Measurements from ENCODE around the gene PROM2.

Gene PROM2

DNA sequence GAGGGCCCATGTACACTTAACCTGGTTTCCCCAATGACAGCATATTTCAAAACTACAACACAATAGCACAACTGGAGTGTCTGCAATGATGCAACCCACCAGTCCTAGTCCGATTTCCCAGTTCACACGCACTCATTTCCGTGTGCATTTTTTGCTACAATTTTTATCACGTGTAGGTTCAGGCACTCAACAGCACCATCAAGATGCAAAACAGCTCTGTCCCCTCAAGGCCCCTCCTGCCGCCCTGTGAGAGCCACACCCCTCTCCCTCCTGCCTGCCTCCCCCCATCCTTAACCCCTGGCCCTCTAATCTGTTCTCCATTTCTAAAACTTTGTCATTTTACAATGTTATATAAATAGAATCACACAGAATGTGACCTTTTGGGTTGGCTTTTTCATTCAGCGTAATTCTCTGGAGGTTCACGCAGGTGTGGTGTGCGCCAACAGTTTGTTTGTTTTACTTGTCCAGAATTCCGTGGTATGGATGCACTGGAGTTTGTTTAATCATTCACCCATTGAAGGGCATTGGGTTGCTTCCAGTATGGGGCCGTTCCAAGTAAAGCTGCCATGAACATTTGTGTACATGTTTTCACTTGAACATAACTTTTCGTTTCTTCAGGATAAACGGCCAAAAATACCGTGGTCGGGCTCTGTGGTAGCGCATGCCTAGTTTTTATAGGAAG lies 31.3 kb downstream of the PROM2 start:
- DNase-seq (ENCODE audit: low spot score) (no peak), FAIRE-seq (no peak)

DNA sequence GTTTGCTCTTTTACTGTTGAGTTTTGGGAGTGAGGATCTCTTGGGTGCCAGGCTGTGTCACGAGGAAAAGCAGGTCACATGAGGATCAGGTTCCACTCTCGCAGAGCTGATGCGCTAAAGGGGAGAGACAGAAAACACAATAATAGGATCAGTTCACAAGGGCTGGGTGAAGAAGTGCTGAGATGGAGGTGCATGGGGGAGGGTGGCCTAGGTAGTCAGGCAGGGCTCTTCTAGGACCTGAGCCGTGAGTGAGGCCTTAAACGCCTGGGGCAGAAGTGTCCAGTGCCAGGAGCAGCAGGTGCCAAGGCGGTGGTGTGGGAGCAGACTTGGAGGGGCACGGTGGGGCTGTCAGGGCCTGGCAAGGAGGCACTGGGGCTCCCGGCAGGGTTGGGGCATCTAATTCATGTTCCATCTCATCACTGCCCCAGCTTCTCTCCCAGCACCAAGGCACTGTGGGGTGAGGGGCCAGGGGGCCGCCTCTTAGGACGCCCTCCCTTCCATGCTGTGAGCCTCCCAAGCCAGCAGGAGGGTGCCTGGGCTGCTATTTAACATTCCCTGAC lies 32.2 kb downstream of the PROM2 start:
- FAIRE-seq (peak; percentile 5), DNase-seq (ENCODE audit: low spot score) (no peak)

DNA sequence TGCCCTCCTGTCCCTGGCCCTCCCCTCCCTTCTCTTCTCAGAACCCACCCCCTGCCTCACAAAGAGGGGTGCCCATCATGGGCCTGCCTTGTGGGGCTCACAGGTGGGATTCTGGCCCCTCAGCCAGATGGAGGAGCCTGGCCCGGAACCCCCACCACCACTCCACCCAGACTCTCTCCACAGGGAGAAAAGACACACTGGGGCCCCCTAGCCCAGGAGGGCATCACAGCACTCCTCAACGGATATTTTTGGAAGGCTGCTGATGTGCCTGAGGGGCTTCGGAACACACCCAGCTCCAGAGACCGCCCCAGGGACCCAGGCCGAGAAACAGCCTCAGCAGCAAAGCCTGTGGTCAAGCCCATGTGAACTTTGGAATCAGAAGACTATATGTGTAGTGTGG lies 32.8 kb downstream of the PROM2 start:
- FAIRE-seq (no peak), DNase-seq (ENCODE audit: low spot score) (no peak)

DNA sequence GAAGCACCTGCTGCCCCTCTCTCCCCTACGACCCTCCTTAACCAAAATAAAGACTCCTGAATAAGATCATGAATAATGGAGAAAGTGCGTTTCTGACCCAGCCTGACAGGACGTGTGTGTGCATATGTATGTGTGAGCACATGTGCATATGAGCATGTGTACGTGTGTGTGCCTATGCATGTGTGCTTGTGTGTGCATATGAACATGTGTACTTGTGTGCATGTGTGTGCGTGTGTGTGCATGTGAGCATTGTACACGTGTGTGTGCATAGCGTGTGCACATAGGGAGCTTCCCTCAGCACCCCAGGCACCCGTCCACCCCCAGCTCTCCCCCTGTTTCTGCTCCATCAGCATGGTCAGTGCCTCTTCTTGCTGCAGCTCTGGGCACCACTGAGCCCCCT lies 33.6 kb downstream of the PROM2 start:
- FAIRE-seq, result peak; percentile 94

DNA sequence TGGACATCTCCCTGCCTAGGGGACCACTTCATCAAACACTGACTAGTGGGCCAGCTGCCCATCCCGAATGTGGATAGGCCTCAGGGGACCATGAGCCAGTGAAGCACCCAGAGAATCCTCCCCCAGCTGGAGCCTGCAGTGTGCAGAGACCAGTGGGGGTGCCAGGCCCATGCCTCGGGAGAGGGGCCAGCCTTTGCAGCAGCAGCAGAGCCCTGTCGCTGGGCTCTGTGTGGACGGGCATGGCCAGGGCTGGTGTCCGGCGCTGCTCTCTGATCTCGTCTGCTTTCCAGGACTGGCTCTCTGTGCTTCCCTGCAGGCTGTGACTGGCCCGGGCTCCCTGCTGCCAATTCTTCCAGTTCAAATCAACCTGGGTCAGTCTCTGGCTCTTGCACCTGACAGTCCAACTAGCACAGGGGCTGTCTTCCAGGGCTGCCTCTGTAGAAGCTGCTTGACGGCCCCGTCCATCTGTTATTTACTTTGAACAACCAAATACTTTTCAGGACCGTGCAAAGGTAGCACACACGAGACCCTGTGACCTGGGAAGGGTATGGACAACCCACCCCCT lies 34.3 kb downstream of the PROM2 start:
- no peak for FAIRE-seq

More for the DNA sequence above, 33.6 kb downstream of the PROM2 start:
- DNase-seq (ENCODE audit: low spot score), result no peak

DNA sequence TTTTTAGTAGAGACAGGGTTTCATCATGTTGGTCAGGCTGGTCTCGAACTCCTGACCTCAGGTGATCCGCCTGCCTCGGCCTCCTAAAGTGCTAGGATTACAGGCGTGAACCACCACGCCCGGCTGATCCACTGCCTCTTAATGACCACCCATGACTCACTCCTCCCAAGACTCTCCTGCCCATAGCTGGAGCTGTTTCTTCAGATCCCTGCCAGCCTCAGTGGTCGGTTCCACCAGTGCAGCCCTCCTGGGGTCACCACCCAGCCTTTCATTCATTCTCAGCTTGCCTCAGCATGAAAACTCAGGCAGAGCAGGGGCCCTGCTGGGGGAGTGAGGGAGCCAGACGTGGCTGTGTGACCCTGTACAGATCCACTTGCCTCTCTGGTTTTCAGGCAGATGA lies 35.4 kb downstream of the PROM2 start:
- no peak for FAIRE-seq
- DNase-seq (ENCODE audit: low spot score), result no peak

More for the DNA sequence above, 34.3 kb downstream of the PROM2 start:
- DNase-seq (ENCODE audit: low spot score), result no peak

DNA sequence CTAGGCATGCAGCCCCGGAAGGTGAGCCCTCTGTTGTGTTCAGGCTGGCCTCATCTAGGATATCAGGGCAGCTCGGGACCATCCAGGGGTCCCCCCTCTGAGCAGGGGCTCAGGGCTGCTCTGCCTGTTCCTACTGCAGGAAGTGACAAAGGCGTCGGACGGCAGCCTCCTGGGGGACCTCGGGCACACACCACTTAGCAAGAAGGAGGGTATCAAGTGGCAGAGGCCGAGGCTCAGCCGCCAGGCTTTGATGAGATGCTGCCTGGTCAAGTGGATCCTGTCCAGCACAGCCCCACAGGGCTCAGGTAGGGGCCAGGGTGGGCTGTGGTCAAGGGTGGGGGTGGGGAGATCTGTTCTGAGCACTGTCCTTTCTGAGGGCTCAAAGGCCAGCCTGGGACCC lies 36.0 kb downstream of the PROM2 start:
- FAIRE-seq, result peak; percentile 27
- DNase-seq (ENCODE audit: low spot score), result no peak

DNA sequence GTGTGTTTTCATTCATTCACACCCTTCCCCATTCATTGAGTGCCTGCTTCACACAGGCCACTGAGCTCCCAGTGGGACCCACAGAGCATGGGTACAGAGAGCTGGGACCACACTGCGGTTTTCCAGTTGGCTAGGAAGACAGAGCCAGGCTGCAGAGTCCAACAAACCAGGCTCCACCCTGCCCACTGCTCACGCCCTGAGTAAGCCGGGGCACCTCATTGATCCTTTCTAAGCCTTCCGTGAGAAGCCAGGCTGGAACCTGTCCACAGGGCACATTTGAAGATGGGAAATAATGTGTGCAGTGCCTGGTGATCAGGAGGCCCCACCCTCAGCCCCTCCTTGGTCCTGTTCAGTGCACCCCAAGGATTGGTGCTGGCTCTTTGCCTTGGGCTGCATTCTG lies 36.4 kb downstream of the PROM2 start:
- no peak for FAIRE-seq
- no peak for DNase-seq (ENCODE audit: low spot score)

DNA sequence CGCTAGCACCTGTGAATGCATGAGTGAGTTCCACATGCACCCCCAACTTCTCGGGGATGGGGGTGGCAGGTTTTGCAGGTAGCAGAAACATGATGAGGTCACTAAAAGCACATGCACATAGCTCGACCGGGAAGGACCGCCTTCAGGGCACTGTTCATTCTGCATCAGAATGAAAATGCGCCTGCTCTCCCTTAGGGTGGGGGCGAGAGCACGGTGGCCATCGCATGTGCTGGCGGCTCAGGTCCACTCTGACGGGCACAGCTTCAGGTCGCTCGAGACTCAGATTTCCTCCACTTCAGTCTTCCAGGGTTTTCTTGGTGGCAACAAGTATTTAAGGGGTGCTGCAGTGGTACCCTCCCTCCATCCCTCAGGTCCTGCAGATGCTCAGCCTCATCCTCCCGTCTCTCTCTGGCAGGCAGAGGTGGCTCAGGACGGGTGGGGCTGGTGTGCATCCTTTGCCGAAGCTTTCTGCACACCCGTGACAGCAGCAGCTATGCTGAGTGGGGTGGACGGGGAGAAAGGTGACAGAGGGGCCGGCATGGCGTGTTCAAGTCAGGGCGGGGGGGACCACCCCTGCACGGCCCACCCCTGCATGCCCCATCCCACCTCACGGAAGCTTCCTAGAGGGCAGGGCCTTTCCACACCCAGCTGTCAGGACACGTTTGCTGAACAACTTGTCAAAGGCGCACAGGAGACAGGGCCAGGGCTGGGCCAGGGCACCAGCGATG lies 37.7 kb downstream of the PROM2 start:
- FAIRE-seq (no peak), DNase-seq (ENCODE audit: low spot score) (no peak)

DNA sequence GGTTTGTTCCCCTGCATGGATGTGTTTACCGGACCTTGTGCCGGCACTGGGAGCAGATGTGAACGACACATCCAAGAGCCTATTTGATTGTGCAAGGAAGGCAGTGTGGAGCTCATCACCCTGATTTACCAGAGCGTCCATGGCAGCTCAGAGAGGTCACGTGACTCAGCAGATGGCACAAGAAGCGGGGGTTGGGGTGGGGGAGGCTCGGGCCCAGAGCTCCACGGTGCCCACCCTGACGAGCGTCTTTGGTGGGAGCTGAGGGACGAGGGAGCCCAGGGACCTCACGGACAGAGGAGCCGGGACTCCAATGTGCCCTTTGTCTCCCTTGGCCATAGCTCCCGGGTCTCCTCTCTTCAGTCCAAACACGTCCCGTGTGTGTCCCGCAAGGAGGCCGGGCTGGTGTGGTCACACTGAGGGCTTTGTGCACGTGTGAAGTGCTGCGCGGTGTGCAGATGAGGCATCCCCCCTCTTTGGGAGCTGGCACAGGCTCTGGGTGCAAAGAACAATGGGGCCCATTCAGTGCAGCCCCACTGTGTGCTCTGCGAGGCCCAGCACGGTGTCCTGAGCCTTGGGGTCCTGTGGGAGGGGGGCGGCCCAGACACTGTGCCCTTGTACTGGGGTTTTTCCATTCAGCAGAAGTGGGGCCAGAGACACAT lies 38.4 kb downstream of the PROM2 start:
- no peak for FAIRE-seq

DNA sequence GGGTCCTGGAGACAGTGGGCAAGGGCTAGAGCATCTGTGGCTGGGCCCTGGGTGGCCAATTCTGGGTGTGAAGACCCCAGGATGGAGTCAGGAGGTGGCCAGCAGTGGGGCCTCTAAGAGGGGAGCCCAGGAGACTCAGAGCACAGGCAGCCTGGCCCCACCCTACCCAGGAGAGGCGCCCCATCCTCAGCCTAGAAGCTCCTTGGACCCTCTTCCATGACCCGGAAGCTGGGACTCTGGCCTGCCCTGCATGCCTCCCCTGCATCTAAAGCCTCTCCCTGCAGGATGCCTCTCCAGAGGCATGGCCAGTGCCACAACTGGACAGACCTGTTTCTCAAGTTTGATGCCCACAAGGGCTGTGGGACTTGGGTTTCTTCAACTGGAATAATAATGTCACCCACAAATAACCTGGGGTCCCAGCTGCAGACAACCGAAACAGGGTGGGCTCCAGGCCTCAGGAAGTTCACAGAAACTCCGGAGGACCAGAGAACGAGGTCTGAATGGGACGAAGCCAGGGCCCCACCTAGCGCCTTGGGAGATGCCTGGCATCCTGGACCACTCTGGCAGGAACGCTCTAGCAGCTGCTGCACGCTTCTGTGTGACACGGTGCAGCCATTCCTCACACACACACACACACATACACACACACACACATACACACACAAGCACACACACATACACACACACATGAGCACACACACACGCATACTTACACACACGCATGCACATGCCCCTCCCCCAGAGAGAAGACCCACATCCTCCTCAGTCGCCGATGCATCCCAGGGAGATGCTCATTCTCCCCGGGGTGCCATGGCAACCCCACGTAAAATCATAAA lies 39.3 kb downstream of the PROM2 start:
- DNase-seq (ENCODE audit: low spot score) (no peak), FAIRE-seq (peak; percentile 97)

More for the DNA sequence above, 38.4 kb downstream of the PROM2 start:
- DNase-seq (ENCODE audit: low spot score), result no peak

DNA sequence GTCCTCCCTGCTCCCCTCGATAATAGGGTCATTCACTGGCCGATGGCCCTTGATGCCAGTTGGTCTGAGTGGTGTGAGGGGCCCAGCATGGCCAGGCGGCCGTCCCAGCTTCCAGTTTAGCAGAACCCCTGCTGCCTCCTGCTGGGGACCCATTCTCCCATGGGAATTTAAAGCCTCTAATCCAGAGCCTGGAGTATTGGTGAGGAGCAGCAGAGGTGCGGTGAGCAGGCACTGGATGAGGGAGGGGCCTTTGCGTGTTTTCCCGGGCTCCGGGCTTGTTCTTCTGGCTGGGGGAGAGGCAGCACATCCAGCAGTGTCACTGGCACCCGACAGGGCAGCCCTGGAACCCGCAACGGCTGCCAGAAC lies 40.3 kb downstream of the PROM2 start:
- DNase-seq (ENCODE audit: low spot score) (no peak), FAIRE-seq (no peak)

DNA sequence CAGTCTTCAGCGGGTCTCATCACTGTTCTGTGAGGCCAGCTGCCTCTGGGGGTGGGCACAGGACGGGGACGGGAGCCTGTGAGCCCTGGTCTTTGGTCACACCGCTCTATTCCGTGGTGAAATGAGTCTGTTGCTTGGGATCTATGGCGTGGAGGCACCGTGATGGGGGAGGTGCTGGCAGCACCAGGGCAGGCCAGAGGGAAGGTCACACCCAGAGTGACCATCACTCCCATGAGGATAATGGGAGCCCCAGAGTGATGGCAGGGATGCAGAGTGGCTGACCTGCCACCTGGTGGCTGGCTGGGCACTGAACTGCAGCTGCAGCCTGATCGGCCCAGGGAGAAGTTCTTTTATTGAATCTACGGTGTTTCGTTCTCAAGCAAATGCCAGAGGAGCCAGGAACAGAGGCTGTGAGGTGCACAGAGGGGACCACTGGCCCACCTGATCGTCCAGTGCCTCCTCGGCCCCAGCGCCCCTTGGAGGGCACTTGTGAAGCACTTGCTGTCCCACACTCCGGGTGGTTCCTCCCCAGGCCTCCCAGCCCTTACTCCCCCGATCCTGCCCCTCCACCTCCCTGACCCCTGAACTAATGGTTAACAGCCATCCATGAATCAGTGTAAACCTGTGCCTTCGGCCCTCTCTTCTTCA lies 40.8 kb downstream of the PROM2 start:
- DNase-seq (ENCODE audit: low spot score), result peak; percentile 84
- peak; percentile 96 for FAIRE-seq

DNA sequence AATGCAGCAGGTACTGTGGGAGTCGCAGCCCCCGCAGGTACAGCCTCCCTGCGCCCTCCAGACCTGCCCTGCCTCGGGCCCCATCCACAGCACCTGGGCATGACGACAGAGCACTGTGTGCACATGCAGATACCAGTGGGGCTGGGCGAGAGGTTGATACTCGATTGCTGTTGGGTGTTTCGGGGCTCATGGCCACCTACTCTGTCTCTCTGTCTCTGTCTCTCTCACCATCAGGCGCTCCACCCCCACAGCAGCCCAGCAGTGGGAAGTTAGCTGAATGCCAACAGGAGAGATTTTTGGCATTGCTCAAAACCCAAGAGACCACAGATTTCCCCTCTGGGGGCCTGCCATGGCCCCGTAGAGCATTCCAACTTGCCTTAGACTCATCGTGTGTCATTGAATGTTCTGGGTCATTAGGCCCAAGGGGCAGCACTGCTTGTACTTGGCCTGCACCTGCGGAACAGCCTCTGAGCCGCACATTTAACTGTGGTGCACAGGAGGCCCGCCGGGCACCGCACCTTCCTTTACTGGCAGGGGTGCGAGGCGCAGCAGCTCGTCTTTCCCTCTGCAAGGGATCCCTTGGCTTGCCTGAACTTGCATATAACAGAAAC lies 41.7 kb downstream of the PROM2 start:
- DNase-seq (ENCODE audit: low spot score) (peak; percentile 88), FAIRE-seq (peak; percentile 98)

DNA sequence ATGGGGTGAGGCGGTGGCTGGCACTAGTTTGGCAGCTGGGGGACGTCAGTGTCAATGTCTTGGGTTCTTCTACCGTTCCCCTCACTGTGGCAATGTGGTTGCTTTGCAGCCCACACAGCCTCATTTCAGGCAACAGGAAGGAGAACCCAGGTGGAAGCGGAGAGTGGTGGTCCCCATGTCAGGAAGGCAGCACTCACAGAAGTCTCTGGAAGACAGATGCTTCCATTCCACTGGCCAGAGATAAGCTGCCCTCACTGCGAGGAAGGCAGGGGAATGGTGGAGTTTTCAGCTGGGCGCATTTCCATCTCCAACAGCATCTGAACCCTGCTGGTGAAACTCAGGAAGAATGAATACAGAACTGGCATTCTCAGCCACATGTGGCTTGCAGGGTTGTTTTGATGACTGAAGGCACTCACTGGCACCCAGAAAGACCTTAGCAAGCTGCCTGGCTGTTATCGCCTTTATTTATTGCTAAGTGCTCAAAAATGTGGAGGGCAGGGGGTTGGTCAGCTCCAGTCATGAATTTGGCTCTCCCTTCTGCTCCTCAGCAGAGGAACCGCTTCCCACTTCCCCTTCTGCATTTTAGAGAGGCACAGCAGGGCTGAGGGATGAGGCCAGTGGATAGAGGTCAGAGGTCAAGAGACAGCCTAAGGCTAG lies 42.3 kb downstream of the PROM2 start:
- peak; percentile 27 for FAIRE-seq

DNA sequence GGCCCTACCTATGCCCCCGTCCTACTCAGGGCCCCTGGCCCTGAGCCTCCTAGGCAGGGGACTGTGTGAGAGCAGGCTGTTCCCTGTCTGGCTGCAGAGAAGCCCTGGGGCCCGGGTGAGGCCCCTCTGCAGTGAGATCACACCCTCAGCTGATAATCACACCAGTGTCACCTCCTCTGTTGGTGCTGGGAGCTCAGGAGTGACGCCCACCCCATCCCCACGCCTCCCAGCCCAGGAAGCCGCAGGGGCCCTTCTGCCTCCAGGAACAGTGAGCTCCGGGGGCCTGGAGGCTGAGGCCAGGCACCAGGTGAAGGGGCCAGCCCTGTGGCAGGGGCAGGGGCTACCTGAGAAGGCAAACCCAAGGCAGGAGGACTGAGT lies 42.9 kb downstream of the PROM2 start:
- DNase-seq (ENCODE audit: low spot score) (peak; percentile 36), FAIRE-seq (no peak)

More for the DNA sequence above, 42.3 kb downstream of the PROM2 start:
- DNase-seq (ENCODE audit: low spot score), result peak; percentile 59

DNA sequence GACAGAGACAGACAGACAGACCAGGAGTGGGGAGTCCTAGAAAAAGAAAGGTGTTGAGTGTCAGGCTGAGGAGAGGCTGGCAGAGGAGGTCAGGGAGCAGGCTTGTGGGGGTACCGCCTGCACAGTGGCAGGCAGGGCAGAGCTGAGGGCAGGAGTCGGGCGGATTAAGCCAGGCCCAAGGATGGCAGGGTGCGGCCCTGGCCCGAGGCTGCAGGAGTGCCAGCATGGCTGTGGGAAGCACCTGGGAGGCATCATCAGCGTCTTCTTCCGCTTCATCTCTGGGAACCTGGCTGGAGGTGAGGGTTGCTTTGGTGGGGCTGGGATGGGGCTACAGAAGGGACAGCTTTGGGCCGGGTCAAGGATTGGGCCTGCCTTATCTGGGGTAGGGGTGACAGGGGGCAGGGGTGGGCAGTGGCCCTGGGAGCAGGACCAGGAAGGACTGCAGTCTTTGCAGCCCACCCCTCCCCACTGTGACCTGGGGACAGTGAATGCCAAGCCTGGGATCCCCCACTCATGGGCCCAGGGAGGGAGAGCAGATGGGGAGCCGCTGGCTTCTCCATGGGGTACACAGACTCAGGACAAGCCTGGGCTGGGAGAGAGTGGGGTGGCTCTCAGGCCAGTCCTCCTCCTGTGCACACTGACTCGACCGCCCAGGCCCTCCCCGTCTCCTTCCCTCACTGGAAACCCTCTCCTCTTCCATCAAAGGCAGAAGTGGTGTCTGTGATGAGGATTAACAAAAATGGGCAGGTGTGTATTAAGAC lies 43.6 kb downstream of the PROM2 start:
- no peak for FAIRE-seq
- no peak for DNase-seq (ENCODE audit: low spot score)

DNA sequence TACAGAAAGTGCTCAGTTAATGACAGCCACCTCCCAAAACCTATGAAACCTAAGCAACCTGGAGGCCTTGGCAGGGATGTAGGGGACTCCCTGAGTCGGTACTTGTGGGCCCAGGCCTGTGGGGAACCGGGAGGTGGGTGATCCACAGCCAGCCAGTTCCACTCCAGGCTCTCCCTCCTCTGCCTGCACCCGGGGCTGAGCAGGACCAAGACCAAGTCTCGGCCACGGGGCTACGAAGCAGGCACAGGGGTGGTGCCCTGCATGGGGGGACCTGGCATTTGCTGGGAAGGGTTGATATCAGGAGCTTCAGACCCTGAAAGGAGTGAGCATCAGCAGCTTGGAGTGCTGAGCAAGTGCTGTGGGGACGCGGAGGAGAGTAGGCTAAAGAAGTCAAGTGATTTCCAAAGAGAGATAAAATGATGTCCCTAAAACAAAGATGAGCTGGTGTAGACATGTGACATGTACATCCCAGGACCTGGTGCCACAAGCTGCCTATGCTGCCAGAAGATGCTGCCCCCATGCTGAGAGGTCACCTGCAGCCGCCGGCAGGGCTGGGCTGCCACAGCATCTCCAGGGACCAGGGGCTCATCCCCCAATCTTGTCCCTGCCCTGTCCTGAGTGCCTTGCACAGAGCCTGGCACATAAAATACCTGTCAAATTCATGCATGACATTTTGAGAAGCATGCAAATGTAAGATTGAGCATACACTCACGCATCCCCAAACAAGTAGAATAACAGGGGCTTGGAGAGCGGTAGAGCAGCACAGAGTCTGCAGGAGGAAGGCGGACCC lies 44.4 kb downstream of the PROM2 start:
- DNase-seq (ENCODE audit: low spot score) (no peak), FAIRE-seq (peak; percentile 40)
